Measurements from ENCODE around the gene CAMK1D.

DNA sequence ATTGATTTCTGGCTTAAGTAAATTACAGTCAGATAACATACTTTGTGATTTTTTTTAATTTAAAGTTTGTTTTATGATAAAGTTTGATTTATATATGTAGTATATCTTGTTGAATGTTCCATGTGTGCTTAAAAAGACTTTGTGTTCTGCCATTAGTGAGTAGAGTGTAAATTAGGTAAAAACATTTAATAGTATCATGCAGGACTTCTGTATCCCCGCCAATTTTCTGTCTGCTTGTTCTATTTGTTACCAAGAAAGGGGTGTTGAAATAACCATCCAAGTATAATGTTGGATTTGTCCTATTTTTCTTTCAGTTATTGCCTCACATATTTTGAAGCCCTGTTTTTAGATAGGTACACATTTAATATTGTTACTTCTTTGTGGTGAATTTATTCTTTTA, 172.1 kb downstream of the CAMK1D start:
- TF ChIP-seq RAD21 (IDR thresholded peaks at IDR 0.05 in 1 of 2, conservative IDR thresholded peaks at IDR 0.05 in 1 of 2; ENCODE audit: low read depth in 2 of 2, low read length in 2 of 2) = no peak
- TF ChIP-seq BCL11A (IDR thresholded peaks at IDR 0.05; ENCODE audit: low read depth in 2 of 2, low read length in 2 of 2) = no peak
- TF ChIP-seq, protein P1, sequence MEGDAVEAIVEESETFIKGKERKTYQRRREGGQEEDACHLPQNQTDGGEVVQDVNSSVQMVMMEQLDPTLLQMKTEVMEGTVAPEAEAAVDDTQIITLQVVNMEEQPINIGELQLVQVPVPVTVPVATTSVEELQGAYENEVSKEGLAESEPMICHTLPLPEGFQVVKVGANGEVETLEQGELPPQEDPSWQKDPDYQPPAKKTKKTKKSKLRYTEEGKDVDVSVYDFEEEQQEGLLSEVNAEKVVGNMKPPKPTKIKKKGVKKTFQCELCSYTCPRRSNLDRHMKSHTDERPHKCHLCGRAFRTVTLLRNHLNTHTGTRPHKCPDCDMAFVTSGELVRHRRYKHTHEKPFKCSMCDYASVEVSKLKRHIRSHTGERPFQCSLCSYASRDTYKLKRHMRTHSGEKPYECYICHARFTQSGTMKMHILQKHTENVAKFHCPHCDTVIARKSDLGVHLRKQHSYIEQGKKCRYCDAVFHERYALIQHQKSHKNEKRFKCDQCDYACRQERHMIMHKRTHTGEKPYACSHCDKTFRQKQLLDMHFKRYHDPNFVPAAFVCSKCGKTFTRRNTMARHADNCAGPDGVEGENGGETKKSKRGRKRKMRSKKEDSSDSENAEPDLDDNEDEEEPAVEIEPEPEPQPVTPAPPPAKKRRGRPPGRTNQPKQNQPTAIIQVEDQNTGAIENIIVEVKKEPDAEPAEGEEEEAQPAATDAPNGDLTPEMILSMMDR (IDR thresholded peaks at IDR 0.05; ENCODE audit: control extremely low read depth in 1 of 3, insufficient read depth in 1 of 3, low read depth in 1 of 3, low read length in 3 of 3) = no peak
- TF ChIP-seq POLR2A (IDR thresholded peaks at IDR 0.05; ENCODE audit: control extremely low read depth in 1 of 2, low read depth in 2 of 2, low read length in 2 of 2) = no peak
- no peak for TF ChIP-seq EP300 (IDR thresholded peaks at IDR 0.05; ENCODE audit: borderline replicate concordance in 1 of 2, low read depth in 2 of 2, low read length in 2 of 2)
- TF ChIP-seq CHD2 (IDR thresholded peaks at IDR 0.05; ENCODE audit: low read length) = no peak
- no peak for TF ChIP-seq MAX (IDR thresholded peaks at IDR 0.05)
- TF ChIP-seq SP4 (IDR thresholded peaks at IDR 0.05; ENCODE audit: low read length) = no peak
- TF ChIP-seq POLR2AphosphoS5 (IDR thresholded peaks at IDR 0.05; ENCODE audit: low read depth, low read length) = no peak
- no peak for TF ChIP-seq SIN3A (conservative IDR thresholded peaks at IDR 0.05 in 1 of 2, IDR thresholded peaks at IDR 0.05 in 1 of 2; ENCODE audit: low read depth in 1 of 2, low read length in 2 of 2)

All from H1 (cell line).